H1 (cell line): ENCODE measurements around the gene MRPS26. TPM values are rescaled to one million over a fixed set of nuclear protein-coding genes. Genes with fewer than 3 reads are reported as not detected.

ENCODE experiments used
- CTCF ChIA-PET: fragments of 300-600 bp; sonication (Branson Sonifier 250); formaldehyde crosslinking; loops from one replicate; lab custom pipeline; 2021; ENCODE audit not compliant: partially characterized antibody; lab: Charles Lee
- POLR2A ChIA-PET: fragments of 300-600 bp; sonication (Branson Sonifier 250); formaldehyde crosslinking; loops from one replicate; lab custom pipeline; 2021; ENCODE audit warnings: inconsistent platforms; ENCODE audit not compliant: partially characterized antibody; lab: Charles Lee
- DNase-seq, 2 experiments: peaks; one replicate each; pipeline versions ENCODE4 v3.0.0 to v3.0.0-alpha.2; 2010 to 2022; ENCODE audit warnings: low spot score in 2 of 2, low read depth in 1 of 2, mixed read lengths in 1 of 2
- FAIRE-seq: peaks from 2 replicates; lab custom pipeline; 2011; peaks lifted over from hg19 to GRCh38; lab: Jason Lieb, UNC
- H2AFZ ChIP-seq: 2 replicates; pipeline ENCODE4 v1.8.1; 2012; ENCODE audit warnings: low read length, inconsistent platforms
- H2AK5ac ChIP-seq: 2 replicates; pipeline ENCODE4 v1.6.1; 2013; ENCODE audit warnings: low read depth, low read length
- H2BK120ac ChIP-seq: replicated peaks from 2 replicates; pipeline ENCODE3; 2013; ENCODE audit warnings: low read depth, low read length, inconsistent platforms
- H2BK12ac ChIP-seq: 2 replicates; pipeline ENCODE4 v1.6.1; 2013; ENCODE audit warnings: low read depth, low read length
- H2BK15ac ChIP-seq: 2 replicates; pipeline ENCODE4 v1.6.1; 2013; ENCODE audit warnings: low read length
- H2BK20ac ChIP-seq: 2 replicates; pipeline ENCODE4 v1.6.1; 2013; ENCODE audit warnings: low read length
- H2BK5ac ChIP-seq: 2 replicates; pipeline ENCODE4 v1.6.1; 2013; ENCODE audit warnings: low read depth, low read length
- H3K14ac ChIP-seq: 2 replicates; pipeline ENCODE4 v1.6.1; 2013; ENCODE audit warnings: inconsistent platforms; ENCODE audit not compliant: insufficient read length
- H3K18ac ChIP-seq: 2 replicates; pipeline ENCODE4 v1.6.1; 2013; ENCODE audit warnings: low read length; ENCODE audit errors: extremely low read depth
- H3K23ac ChIP-seq: 2 replicates; pipeline ENCODE4 v1.6.1; 2013; ENCODE audit warnings: inconsistent platforms; ENCODE audit not compliant: insufficient read length
- H3K23me2 ChIP-seq: 2 replicates; pipeline ENCODE4 v1.6.1; 2013; ENCODE audit warnings: low read depth, low read length
- H3K27ac ChIP-seq: 2 replicates; pipeline ENCODE4 v1.6.1; 2011; ENCODE audit warnings: low read depth, low read length, inconsistent platforms
- H3K27me3 ChIP-seq, 4 experiments: replicated peaks in 1 of 4; 1 replicate in 1 of 4; 2 replicates in 3 of 4; pipeline versions ENCODE4 v1.6.1 to v1.8.1; 2011 to 2013; ENCODE audit warnings: low read length in 3 of 4, mild to moderate bottlenecking in 3 of 4, inconsistent platforms in 2 of 4, mixed read lengths in 2 of 4, moderate library complexity in 1 of 4; ENCODE audit not compliant: control insufficient read depth in 3 of 4, insufficient read depth in 3 of 4; ENCODE audit errors: extremely low read depth in 1 of 4
- H3K36me3 ChIP-seq, 4 experiments: 2 replicates each; pipeline versions ENCODE4 v1.6.1 to v1.8.1; 2011 to 2013; ENCODE audit warnings: mild to moderate bottlenecking in 4 of 4, low read length in 3 of 4, moderate library complexity in 2 of 4, control low read depth in 1 of 4, inconsistent platforms in 1 of 4; ENCODE audit not compliant: insufficient read depth in 4 of 4, control insufficient read depth in 2 of 4
- H3K4ac ChIP-seq: replicated peaks from 2 replicates; pipeline ENCODE3; 2013; ENCODE audit warnings: low read length, low read depth, mixed read lengths, inconsistent platforms; ENCODE audit not compliant: insufficient read length
- H3K4me1 ChIP-seq, 4 experiments: replicated peaks in 1 of 4; 1 replicate in 1 of 4; 2 replicates in 3 of 4; pipeline versions ENCODE4 v1.6.1 to v1.8.1; 2011 to 2013; ENCODE audit warnings: low read length in 3 of 4, inconsistent platforms in 2 of 4, mixed read lengths in 1 of 4; ENCODE audit not compliant: insufficient read depth in 4 of 4, control insufficient read depth in 3 of 4
- H3K4me2 ChIP-seq, 2 experiments: 2 replicates each; pipeline versions ENCODE4 v1.6.1 to v1.8.1; 2011 to 2013; ENCODE audit warnings: low read depth in 2 of 2, low read length in 2 of 2, control low read depth in 1 of 2, inconsistent platforms in 1 of 2, mild to moderate bottlenecking in 1 of 2; ENCODE audit not compliant: insufficient read depth in 1 of 2
- H3K4me3 ChIP-seq, 4 experiments: fragments of 200-600, 300-600 bp in 1 of 4; sonication (generic), shearing (Covaris generic), sonication (Bioruptor Twin) in 1 of 4; 2 replicates each; pipeline versions ENCODE4 v1.5.1 to v1.8.1; 2011 to 2016; ENCODE audit warnings: low read length in 4 of 4, low read depth in 3 of 4, control low read depth in 2 of 4, inconsistent platforms in 2 of 4, mild to moderate bottlenecking in 2 of 4, mixed read lengths in 1 of 4, moderate library complexity in 1 of 4; ENCODE audit not compliant: insufficient read depth in 2 of 4; ENCODE audit errors: extremely low read depth in 1 of 4
- H3K56ac ChIP-seq: replicated peaks from 2 replicates; pipeline ENCODE3; 2013; ENCODE audit warnings: low read depth, mild to moderate bottlenecking, mixed read lengths, low read length, inconsistent platforms; ENCODE audit not compliant: insufficient read length
- H3K79me1 ChIP-seq: 2 replicates; pipeline ENCODE4 v1.6.1; 2013; ENCODE audit warnings: low read depth, low read length, control low read depth
- H3K79me2 ChIP-seq, 2 experiments: 2 replicates each; pipeline versions ENCODE4 v1.6.1 to v1.8.1; 2012 to 2013; ENCODE audit warnings: low read length in 2 of 2, mild to moderate bottlenecking in 2 of 2, inconsistent platforms in 1 of 2; ENCODE audit not compliant: insufficient read depth in 2 of 2, control insufficient read depth in 1 of 2
- H3K9ac ChIP-seq, 4 experiments: replicated peaks in 1 of 4; 1 replicate in 1 of 4; 2 replicates in 3 of 4; pipeline versions ENCODE4 v1.6.1 to v1.8.1; 2011 to 2013; ENCODE audit warnings: low read depth in 3 of 4, low read length in 3 of 4, control low read depth in 2 of 4, mild to moderate bottlenecking in 2 of 4, moderate library complexity in 2 of 4, inconsistent platforms in 1 of 4; ENCODE audit errors: extremely low read depth in 1 of 4
- H3K9me3 ChIP-seq, 2 experiments: 2 replicates each; pipeline versions ENCODE4 v1.6.1 to v1.8.1; 2012 to 2013; ENCODE audit warnings: mild to moderate bottlenecking in 2 of 2, moderate library complexity in 2 of 2, control low read depth in 1 of 2, inconsistent platforms in 1 of 2, low read depth in 1 of 2, low read length in 1 of 2, mixed read lengths in 1 of 2; ENCODE audit not compliant: insufficient read depth in 2 of 2
- H4K20me1 ChIP-seq, 2 experiments: replicated peaks in 1 of 2; 2 replicates each; pipeline versions ENCODE3 to v1.8.1; 2011 to 2013; ENCODE audit warnings: inconsistent platforms in 2 of 2, low read length in 2 of 2, mild to moderate bottlenecking in 1 of 2; ENCODE audit not compliant: insufficient read depth in 2 of 2, control insufficient read depth in 1 of 2
- H4K5ac ChIP-seq: 2 replicates; pipeline ENCODE4 v1.6.1; 2013; ENCODE audit warnings: low read length, low read depth, mixed read lengths, inconsistent platforms; ENCODE audit not compliant: insufficient read length
- H4K8ac ChIP-seq: 2 replicates; pipeline ENCODE4 v1.8.0; 2013; ENCODE audit warnings: mild to moderate bottlenecking, moderate library complexity, low read length, inconsistent platforms; ENCODE audit not compliant: insufficient read depth; ENCODE audit errors: extremely low read depth
- H4K91ac ChIP-seq: replicated peaks from 2 replicates; pipeline ENCODE3; 2013; ENCODE audit warnings: low read length, mixed read lengths, inconsistent platforms; ENCODE audit not compliant: insufficient read length
- ATF3 ChIP-seq: IDR thresholded peaks from 2 replicates; pipeline ENCODE4 v1.6.1; 2011; ENCODE audit warnings: low read depth, mild to moderate bottlenecking, low read length; ENCODE audit not compliant: insufficient read depth
- EZH2 ChIP-seq: fragments of 200-600 bp; sonication (generic); IDR thresholded peaks from 2 replicates; pipeline ENCODE4 v1.7.1; 2012; ENCODE audit warnings: low read depth, mild to moderate bottlenecking, moderate library complexity, low read length, inconsistent platforms; ENCODE audit not compliant: severe bottlenecking
- NRF1 ChIP-seq: IDR thresholded peaks from 2 replicates; pipeline ENCODE4 v1.6.1; 2011; ENCODE audit warnings: mild to moderate bottlenecking, low read depth, low read length, improper control_type of control experiment
- POLR2A ChIP-seq, 2 experiments: IDR thresholded peaks; 1 replicate in 1 of 2; 2 replicates in 1 of 2; pipeline ENCODE4 v1.6.1; 2011; ENCODE audit warnings: low read depth in 2 of 2, low read length in 2 of 2, mild to moderate bottlenecking in 2 of 2; ENCODE audit errors: control extremely low read depth in 1 of 2
- SP1 ChIP-seq: IDR thresholded peaks from 2 replicates; pipeline ENCODE4 v1.6.1; 2011; ENCODE audit warnings: low read depth, low read length
- SRF ChIP-seq: IDR thresholded peaks from 2 replicates; pipeline ENCODE4 v1.6.1; 2011; ENCODE audit warnings: mild to moderate bottlenecking, low read depth, low read length, moderate library complexity
- TCF12 ChIP-seq: IDR thresholded peaks from 2 replicates; pipeline ENCODE4 v1.6.1; 2011; ENCODE audit warnings: low read depth, mild to moderate bottlenecking, low read length
- USF2 ChIP-seq: IDR thresholded peaks from 2 replicates; pipeline ENCODE4 v1.6.1; 2011; ENCODE audit warnings: low read length, improper control_type of control experiment
- WGBS, 2 experiments: shearing (Covaris generic) in 1 of 2; methylation state at CpG; one replicate each; pipeline versions ENCODE4 v1.1.6 to v1.1.7; 2013 to 2015; ENCODE audit warnings: low lambda C conversion rate in 2 of 2, mixed read lengths in 2 of 2, inconsistent platforms in 1 of 2, low coverage in 1 of 2, missing lambda C conversion rate in 1 of 2; ENCODE audit not compliant: insufficient replicate concordance in 2 of 2, insufficient coverage in 1 of 2, insufficient read length in 1 of 2; ENCODE audit errors: extremely low coverage in 1 of 2, missing lambda C conversion rate in 1 of 2; 5-methylcytosine and 5-hydroxymethylcytosine counted together
- polyA plus RNA-seq, 7 experiments: library from polyadenylated mRNA; depleted of rRNA in 3 of 7; stranded (reverse) in 5 of 7; unstranded in 2 of 7; fragments of >200 nt in 5 of 7; fragments of 200-250 nt in 2 of 7; gene quantifications; 1 replicate in 5 of 7; 2 replicates in 1 of 7; 4 replicates in 1 of 7; pipeline versions ENCODE4 v1.2.1 to v1.2.3, GENCODE V29; 2011 to 2013; ENCODE audit warnings: missing spikeins in 2 of 7, mixed read lengths in 2 of 7
- total RNA-seq: library from RNA; stranded (reverse); fragmentation: NEBNext Ultra II Directional; extraction: Animal tissue kit (Norgen Biotek cat#: 25700); gene quantifications from 2 replicates; pipeline ENCODE4 v1.2.1, GENCODE V29; 2021

The MRPS26 gene
- total and polyA plus RNA-seq, 2 of the 8 experiments (the other 6 are each of a cell fraction or from before 2014, with no cell fraction given) = 83.6 to 103 TPM

GRCh38 chr20:3047486-3048419, 1.9 kb downstream of the MRPS26 start:
- 95% methylated on average over 13 of the region's 14 CpGs; no CpG with 5 or more reads in 1 of the 2 experiments for WGBS, 2 experiments
- CTCF ChIA-PET = interaction anchor here (1.0 kb wide), 1 partner anchor 62 kb away, joined by 3 read pairs; no protein-coding TSS in a partner anchor
- POLR2A ChIA-PET = interaction anchor here (1.1 kb wide), 1 partner anchor 21 kb away, joined by 3 read pairs; no protein-coding TSS in a partner anchor

More at GRCh38 chr20:3047486-3048419, 1.9 kb downstream of the MRPS26 start:
- Histone ChIP-seq H2BK20ac (no peak overlapping the region), H3K4me2 (peak overlapping the region; percentile 68 to 78), H2AK5ac (no peak overlapping the region), H3K18ac (no peak overlapping the region), H3K23me2 (peaks cover 8% of the 10 kb centered on the region), H3K23ac (no peak overlapping the region), H3K4me1 (peaks cover 1 to 7% (median 2%) of the 10 kb centered on the region in 4 experiments; a peak in 4 of 7 replicates), H3K27ac (no peak overlapping the region), H2BK15ac (no peak overlapping the region), H2AFZ (no peak overlapping the region), H4K20me1 (no peaks in the 10 kb centered on the region), H3K79me1 (peaks cover 5% of the 10 kb centered on the region), H3K36me3 (peaks cover 9 to 23% (median 21%) of the 10 kb centered on the region in 4 experiments; a peak in 7 of 8 replicates), H2BK12ac (no peak overlapping the region), H3K9me3 (no peaks in the 10 kb centered on the region), H3K56ac (no peak overlapping the region), H2BK5ac (no peak overlapping the region), H3K27me3 (no peaks in the 10 kb centered on the region), H3K4me3 (0 out of 8 replicates have a peak overlapping the region, but pooled peaks of 1 of the 4 experiments have one; percentile 81), H4K91ac (no peak overlapping the region), H3K4ac (no peak overlapping the region), H3K79me2 (peaks cover 0 to 6% of the 10 kb centered on the region in 2 experiments; a peak in 1 of 4 replicates), H2BK120ac (no peak overlapping the region), H4K5ac (no peak overlapping the region), H3K9ac (no peak overlapping the region), H4K8ac (peak overlapping the region; percentile 64; the same call in 1 of the 2 replicates), H3K14ac (no peak overlapping the region)
- TF ChIP-seq SRF (no peak), TCF12 (no peak), SP1 (no peak), POLR2A (IDR thresholded peaks at IDR 0.05; ENCODE audit: control extremely low read depth in 1 of 2, low read depth in 2 of 2, low read length in 2 of 2) (no peak), NRF1 (no peak), ATF3 (no peak), USF2 (no peak), EZH2 (no peak)
- no peak for DNase-seq
- FAIRE-seq = no peak
